Astrocyte of the cerebellum (primary cell): ENCODE measurements around the gene TSPYL4.

Experiments used
- DNase-seq: peaks from one replicate; pipeline ENCODE4 v3.0.0-alpha.2; 2011; ENCODE audit warnings: low read depth
- H3K4me3 ChIP-seq: 2 replicates; pipeline ENCODE4 v1.5.1; 2011; ENCODE audit warnings: mild to moderate bottlenecking, low read depth, low read length, moderate library complexity
- in situ Hi-C: cut with HindIII; loops from 2 replicates; pipeline ENCODE4 v1.10.0; 2017; ENCODE audit warnings: low sequenced_read_pairs
- TF ChIP-seq, protein P1 (sequence below): IDR thresholded peaks from 2 replicates; pipeline ENCODE4 v1.5.1; 2012; ENCODE audit warnings: low read length, low read depth, moderate library complexity, mild to moderate bottlenecking; ENCODE audit errors: missing control alignments

Gene TSPYL4

DNA sequence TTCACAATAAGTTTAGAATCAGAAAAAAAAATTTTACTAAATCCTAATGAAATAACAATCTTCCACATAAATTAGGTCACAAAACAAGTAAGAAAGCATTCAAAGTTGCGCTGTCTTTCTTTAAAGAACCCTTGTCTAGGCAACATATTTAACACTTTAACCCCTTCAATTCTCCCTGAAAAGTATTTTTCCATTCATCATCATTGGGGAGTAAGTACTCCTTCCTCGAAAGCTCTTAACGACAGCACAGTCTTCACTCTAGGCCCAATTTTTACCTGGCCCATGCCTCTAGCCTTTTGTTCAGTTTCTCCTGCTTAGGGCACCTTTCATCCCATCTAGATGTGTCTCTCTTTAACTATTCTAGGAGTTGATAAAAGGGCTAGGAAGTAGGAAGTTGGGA, 23.2 kb upstream of the TSPYL4 start:
- TF ChIP-seq, protein P1, sequence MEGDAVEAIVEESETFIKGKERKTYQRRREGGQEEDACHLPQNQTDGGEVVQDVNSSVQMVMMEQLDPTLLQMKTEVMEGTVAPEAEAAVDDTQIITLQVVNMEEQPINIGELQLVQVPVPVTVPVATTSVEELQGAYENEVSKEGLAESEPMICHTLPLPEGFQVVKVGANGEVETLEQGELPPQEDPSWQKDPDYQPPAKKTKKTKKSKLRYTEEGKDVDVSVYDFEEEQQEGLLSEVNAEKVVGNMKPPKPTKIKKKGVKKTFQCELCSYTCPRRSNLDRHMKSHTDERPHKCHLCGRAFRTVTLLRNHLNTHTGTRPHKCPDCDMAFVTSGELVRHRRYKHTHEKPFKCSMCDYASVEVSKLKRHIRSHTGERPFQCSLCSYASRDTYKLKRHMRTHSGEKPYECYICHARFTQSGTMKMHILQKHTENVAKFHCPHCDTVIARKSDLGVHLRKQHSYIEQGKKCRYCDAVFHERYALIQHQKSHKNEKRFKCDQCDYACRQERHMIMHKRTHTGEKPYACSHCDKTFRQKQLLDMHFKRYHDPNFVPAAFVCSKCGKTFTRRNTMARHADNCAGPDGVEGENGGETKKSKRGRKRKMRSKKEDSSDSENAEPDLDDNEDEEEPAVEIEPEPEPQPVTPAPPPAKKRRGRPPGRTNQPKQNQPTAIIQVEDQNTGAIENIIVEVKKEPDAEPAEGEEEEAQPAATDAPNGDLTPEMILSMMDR = no peak
- in situ Hi-C loops = no loop called here
- peak overlapping the region; percentile 82 for H3K4me3 ChIP-seq
- DNase-seq = no peak

- in situ Hi-C loops = no loop called here
- no peak overlapping the region for H3K4me3 ChIP-seq
- TF ChIP-seq, protein P1 = no peak
- no peak for DNase-seq
These were observed 17.4 kb upstream of the TSPYL4 start for GRCh38 chr6:116271149-116271708.

- DNase-seq = peak; percentile 72
- no peak overlapping the region for H3K4me3 ChIP-seq
- in situ Hi-C loops = no loop called here
- TF ChIP-seq, protein P1 = peak; percentile 84
These were observed 14.9 kb upstream of the TSPYL4 start for GRCh38 chr6:116268589-116269293.

GRCh38 chr6:116267836-116268588, 14.1 kb upstream of the TSPYL4 start:
- in situ Hi-C loops = no loop called here
- DNase-seq = no peak
- TF ChIP-seq, protein P1 = no peak
- H3K4me3 ChIP-seq = no peak overlapping the region

- H3K4me3 ChIP-seq = no peak overlapping the region
- in situ Hi-C loops = no loop called here
- TF ChIP-seq, protein P1 = no peak
- no peak for DNase-seq
These were observed 12.9 kb upstream of the TSPYL4 start for GRCh38 chr6:116266803-116267202.

GRCh38 chr6:116265041-116265829, 11.4 kb upstream of the TSPYL4 start:
- in situ Hi-C loops = no loop called here
- H3K4me3 ChIP-seq = no peak overlapping the region
- DNase-seq = no peak

More at GRCh38 chr6:116265041-116265829, 11.4 kb upstream of the TSPYL4 start:
- TF ChIP-seq, protein P1 = no peak
